ENCODE results near the gene MAN2B2.

DNA sequence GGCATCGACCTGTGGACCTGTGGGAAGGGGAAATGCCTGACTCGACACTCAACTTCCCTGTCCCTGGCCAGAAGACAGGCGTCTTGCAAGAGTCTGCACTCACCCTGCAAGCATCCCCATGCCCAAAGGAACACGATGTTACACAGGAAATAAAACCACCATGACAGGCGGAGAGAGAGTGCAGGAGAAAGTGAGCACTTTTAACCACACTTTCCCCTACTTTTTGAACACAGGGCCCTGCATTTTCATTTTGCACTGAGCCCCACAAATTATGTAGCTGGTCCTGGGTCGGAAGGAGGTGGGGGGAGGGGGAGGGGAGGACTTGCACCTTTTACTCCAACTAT lies 13.8 kb upstream of the MAN2B2 start:
- TF ChIP-seq, protein P1, sequence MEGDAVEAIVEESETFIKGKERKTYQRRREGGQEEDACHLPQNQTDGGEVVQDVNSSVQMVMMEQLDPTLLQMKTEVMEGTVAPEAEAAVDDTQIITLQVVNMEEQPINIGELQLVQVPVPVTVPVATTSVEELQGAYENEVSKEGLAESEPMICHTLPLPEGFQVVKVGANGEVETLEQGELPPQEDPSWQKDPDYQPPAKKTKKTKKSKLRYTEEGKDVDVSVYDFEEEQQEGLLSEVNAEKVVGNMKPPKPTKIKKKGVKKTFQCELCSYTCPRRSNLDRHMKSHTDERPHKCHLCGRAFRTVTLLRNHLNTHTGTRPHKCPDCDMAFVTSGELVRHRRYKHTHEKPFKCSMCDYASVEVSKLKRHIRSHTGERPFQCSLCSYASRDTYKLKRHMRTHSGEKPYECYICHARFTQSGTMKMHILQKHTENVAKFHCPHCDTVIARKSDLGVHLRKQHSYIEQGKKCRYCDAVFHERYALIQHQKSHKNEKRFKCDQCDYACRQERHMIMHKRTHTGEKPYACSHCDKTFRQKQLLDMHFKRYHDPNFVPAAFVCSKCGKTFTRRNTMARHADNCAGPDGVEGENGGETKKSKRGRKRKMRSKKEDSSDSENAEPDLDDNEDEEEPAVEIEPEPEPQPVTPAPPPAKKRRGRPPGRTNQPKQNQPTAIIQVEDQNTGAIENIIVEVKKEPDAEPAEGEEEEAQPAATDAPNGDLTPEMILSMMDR (IDR thresholded peaks at IDR 0.05): no peak
- TF ChIP-seq POLR2A (IDR thresholded peaks at IDR 0.05; ENCODE audit: low read depth) (no peak), POLR2AphosphoS5 (IDR thresholded peaks at IDR 0.05) (no peak), EP300 (IDR thresholded peaks at IDR 0.05) (no peak)
